Common myeloid progenitor, CD34-positive (primary cell): ENCODE results near the gene EZR.

ENCODE experiments used
- CTCF ChIA-PET: fragments of 350-600 bp; sonication (Branson Sonifier 250); formaldehyde crosslinking; loops from one replicate; lab custom pipeline; 2021; ENCODE audit warnings: antibody characterized with exemption; lab: Charles Lee
- POLR2A ChIA-PET: fragments of 350-600 bp; sonication (Branson Sonifier 250); formaldehyde crosslinking; loops from one replicate; lab custom pipeline; 2021; ENCODE audit warnings: antibody characterized with exemption; lab: Charles Lee
- DNase-seq, 3 donors: peaks; one replicate each; pipeline versions ENCODE4 v3.0.0 to v3.0.0-alpha.2; 2013
- H3K27ac ChIP-seq, 2 experiments: 1 replicate in 1 of 2; 2 replicates in 1 of 2; pipeline ENCODE4 v1.7.0; 2013; ENCODE audit warnings: inconsistent platforms in 2 of 2, low read length in 2 of 2, mild to moderate bottlenecking in 2 of 2, low read depth in 1 of 2, moderate library complexity in 1 of 2; ENCODE audit not compliant: severe bottlenecking in 2 of 2, insufficient read depth in 1 of 2, poor library complexity in 1 of 2
- H3K27me3 ChIP-seq, 5 experiments: replicated peaks in 2 of 5; 1 replicate in 3 of 5; 2 replicates in 2 of 5; pipeline versions ENCODE4 v1.6.1 to v1.7.0; 2013; ENCODE audit warnings: low read length in 4 of 5, mild to moderate bottlenecking in 2 of 5, moderate library complexity in 2 of 5, inconsistent platforms in 1 of 5; ENCODE audit not compliant: insufficient read depth in 5 of 5, control insufficient read depth in 4 of 5
- H3K36me3 ChIP-seq, 4 experiments: 1 replicate in 2 of 4; 2 replicates in 2 of 4; pipeline versions ENCODE4 v1.6.1 to v1.7.0; 2013; ENCODE audit warnings: low read length in 3 of 4, control low read depth in 1 of 4, mild to moderate bottlenecking in 1 of 4; ENCODE audit not compliant: control insufficient read depth in 4 of 4, insufficient read depth in 4 of 4
- H3K4me1 ChIP-seq, 4 experiments: 1 replicate in 3 of 4; 2 replicates in 1 of 4; pipeline versions ENCODE4 v1.6.1 to v1.7.1; 2013; ENCODE audit warnings: low read length in 3 of 4, mild to moderate bottlenecking in 3 of 4, control low read depth in 1 of 4, inconsistent platforms in 1 of 4, moderate library complexity in 1 of 4; ENCODE audit not compliant: control insufficient read depth in 4 of 4, insufficient read depth in 4 of 4; ENCODE audit errors: control extremely low read depth in 1 of 4
- H3K4me3 ChIP-seq, 7 experiments: 1 replicate in 4 of 7; 2 replicates in 3 of 7; pipeline versions ENCODE4 v1.5.1 to v1.7.0; 2013; ENCODE audit warnings: mild to moderate bottlenecking in 7 of 7, low read length in 6 of 7, moderate library complexity in 6 of 7, inconsistent platforms in 2 of 7, low read depth in 2 of 7, control low read depth in 1 of 7; ENCODE audit not compliant: insufficient read depth in 4 of 7, control insufficient read depth in 1 of 7; ENCODE audit errors: extremely low read depth in 1 of 7
- H3K9me3 ChIP-seq, 5 experiments: 1 replicate in 4 of 5; 2 replicates in 1 of 5; pipeline versions ENCODE4 v1.6.1 to v1.7.1; 2013; ENCODE audit warnings: low read length in 4 of 5, mild to moderate bottlenecking in 2 of 5, inconsistent platforms in 1 of 5, low read depth in 1 of 5, moderate library complexity in 1 of 5; ENCODE audit not compliant: control insufficient read depth in 4 of 5, insufficient read depth in 2 of 5; ENCODE audit errors: control extremely low read depth in 1 of 5
- WGBS: methylation state at CpG from one replicate; pipeline ENCODE4 v1.1.5; 2013; ENCODE audit not compliant: insufficient coverage; 5-methylcytosine and 5-hydroxymethylcytosine counted together

EZR gene

DNA sequence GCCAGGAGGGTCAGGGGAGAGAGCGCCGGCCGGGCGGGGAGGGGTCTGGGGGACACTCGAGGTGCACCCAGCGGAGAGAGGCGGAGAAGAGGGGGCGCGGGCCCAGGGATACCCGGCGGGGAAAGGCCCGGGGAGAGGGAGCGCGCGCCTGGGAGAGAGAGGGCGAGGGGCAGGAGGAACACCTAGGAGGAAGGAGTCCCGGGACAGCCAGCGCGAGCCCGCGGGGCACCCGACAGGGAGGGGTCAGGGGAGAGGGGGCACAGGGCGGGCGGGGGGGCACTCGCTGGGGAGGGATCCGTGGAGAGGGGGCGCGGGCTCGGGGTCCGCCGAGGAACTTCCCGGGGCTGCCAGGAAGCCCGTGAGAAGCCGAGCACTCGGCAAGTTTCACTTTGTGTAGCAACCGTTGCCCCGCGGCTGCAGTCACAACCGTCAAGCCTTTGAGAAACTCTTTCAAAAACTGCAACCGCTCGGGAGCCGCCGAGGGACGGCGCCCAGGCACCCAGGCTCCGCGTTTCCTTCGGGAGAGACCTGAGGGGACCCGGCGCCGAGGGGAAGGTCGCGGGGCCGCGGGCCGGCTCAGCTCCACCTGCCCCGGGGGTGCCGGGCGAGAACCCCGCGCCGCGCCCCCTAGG lies 471 bp downstream of the EZR start:
- no peaks in the 10 kb centered on the region for H3K9me3 ChIP-seq
- CTCF ChIA-PET: interaction anchor here (0.7 kb wide), 1 partner anchor 15 kb away, joined by 3 read pairs; no protein-coding TSS in a partner anchor
- no peaks in the 10 kb centered on the region for H3K27me3 ChIP-seq
- DNase-seq: peak; percentile 61 to 88 (median 83)
- POLR2A ChIA-PET: interaction anchor here (1.6 to 1.7 kb wide), 2 partner anchors 19 to 51 kb away, joined by 3 to 8 read pairs; no protein-coding TSS in a partner anchor
- WGBS: under 1% methylated on average over 43 of the region's 63 CpGs
- peaks cover 0 to 9% (median 1%) of the 10 kb centered on the region in 4 experiments for H3K36me3 ChIP-seq
- H3K27ac ChIP-seq: peak overlapping the region; percentile 84 to 88
- H3K4me1 ChIP-seq: peaks cover 15 to 37% (median 28%) of the 10 kb centered on the region in 4 experiments
- peak overlapping the region; percentile 62 to 92 (median 82) for H3K4me3 ChIP-seq

- ChIA-PET CTCF (interaction anchor here (1.0 to 1.1 kb wide), 2 partner anchors 11 to 13 kb away, joined by 3 read pairs; no protein-coding TSS in a partner anchor), POLR2A (interaction anchor here (0.7 to 2.0 kb wide), 3 partner anchors 44 to 51 kb away, joined by 4 to 14 read pairs (median 8); no protein-coding TSS in a partner anchor)
- peak; percentile 77 to 88 (median 81) for DNase-seq
- peak overlapping the region; percentile 62 to 92 (median 82) for H3K4me3 ChIP-seq
- peak overlapping the region; percentile 84 to 88 for H3K27ac ChIP-seq
- WGBS: 2% methylated on average over 25 of the region's 61 CpGs
- H3K27me3 ChIP-seq: no peaks in the 10 kb centered on the region
- peaks cover 0 to 16% (median 5%) of the 10 kb centered on the region in 4 experiments for H3K36me3 ChIP-seq
- peaks cover 15 to 45% (median 35%) of the 10 kb centered on the region in 4 experiments for H3K4me1 ChIP-seq
- no peaks in the 10 kb centered on the region for H3K9me3 ChIP-seq
These were observed 1.2 kb downstream of the EZR start for GRCh38 chr6:158817728-158818580.

- Histone ChIP-seq H3K4me3 (peak overlapping the region in 6 of 7 experiments; percentile 74 to 92 (median 82)), H3K4me1 (peaks cover 15 to 49% (median 35%) of the 10 kb centered on the region in 4 experiments), H3K36me3 (peaks cover 2 to 21% (median 9%) of the 10 kb centered on the region in 4 experiments), H3K9me3 (no peaks in the 10 kb centered on the region), H3K27me3 (no peaks in the 10 kb centered on the region), H3K27ac (peak overlapping the region; percentile 55 to 88)
- DNase-seq: peak in 1 of 3 donors; percentile 62
- WGBS: 68% methylated on average over 11 of the region's 20 CpGs
- CTCF ChIA-PET: interaction anchor here (1.0 to 1.1 kb wide), 2 partner anchors 10 to 14 kb away, joined by 3 read pairs; no protein-coding TSS in a partner anchor
- POLR2A ChIA-PET: interaction anchor here (0.7 to 2.0 kb wide), 2 partner anchors 43 to 52 kb away, joined by 4 to 14 read pairs; no protein-coding TSS in a partner anchor
These were observed 2.1 kb downstream of the EZR start for GRCh38 chr6:158816803-158817727.

DNA sequence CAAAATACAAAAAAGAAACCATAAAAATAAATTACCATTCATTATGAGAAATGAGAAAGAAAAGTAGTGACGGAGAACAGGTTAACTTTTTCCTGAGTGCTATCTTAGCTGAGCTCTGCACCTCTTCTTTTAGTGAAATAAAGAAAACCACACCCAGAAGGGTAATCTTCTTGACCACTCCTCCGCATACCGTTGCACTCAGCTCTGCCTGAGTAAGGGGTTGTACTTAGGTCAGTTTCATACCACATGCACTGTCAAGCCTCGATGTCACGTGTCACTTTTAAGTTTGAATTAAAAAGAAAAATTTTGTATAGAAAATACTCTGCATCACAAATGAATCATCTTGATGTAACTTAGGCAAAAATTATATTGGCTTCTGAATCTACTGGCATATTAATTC lies 2.8 kb downstream of the EZR start:
- Histone ChIP-seq H3K27me3 (no peaks in the 10 kb centered on the region), H3K9me3 (no peaks in the 10 kb centered on the region), H3K36me3 (peaks cover 2 to 21% (median 10%) of the 10 kb centered on the region in 4 experiments), H3K4me1 (peaks cover 15 to 49% (median 35%) of the 10 kb centered on the region in 4 experiments), H3K27ac (no peak overlapping the region), H3K4me3 (peak overlapping the region in 1 of 7 experiments; percentile 74)
- DNase-seq: no peak
- ChIA-PET POLR2A (interaction anchor here (2.0 kb wide), 1 partner anchor 53 kb away, joined by 14 read pairs; no protein-coding TSS in a partner anchor), CTCF (no interaction called here)
- no CpG with 5 or more reads among the region's 5 CpGs for WGBS

DNA sequence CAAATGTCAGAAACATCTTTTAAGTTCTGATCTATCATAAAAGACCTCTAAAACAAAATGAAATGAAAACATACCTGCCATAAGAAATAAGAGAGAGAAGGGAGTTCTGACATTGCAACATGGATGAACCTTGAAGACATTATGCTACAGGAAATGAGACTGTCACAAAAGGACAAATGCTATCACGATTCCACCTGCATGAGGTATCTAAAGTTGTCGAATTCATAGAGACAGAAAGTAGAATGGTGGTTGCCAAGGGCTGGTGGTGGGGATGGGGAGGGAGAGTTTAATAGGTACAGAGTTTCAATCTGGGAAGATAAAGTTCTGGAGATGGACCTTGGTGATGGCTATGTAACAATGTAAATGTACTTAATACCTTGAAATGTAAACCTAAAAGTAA lies 3.3 kb downstream of the EZR start:
- no peaks in the 10 kb centered on the region for H3K9me3 ChIP-seq
- H3K36me3 ChIP-seq: peaks cover 2 to 21% (median 10%) of the 10 kb centered on the region in 4 experiments
- peaks cover 15 to 49% (median 35%) of the 10 kb centered on the region in 4 experiments for H3K4me1 ChIP-seq
- no peak overlapping the region for H3K4me3 ChIP-seq
- H3K27me3 ChIP-seq: no peaks in the 10 kb centered on the region
- POLR2A ChIA-PET: interaction anchor here (2.0 kb wide), 1 partner anchor 53 kb away, joined by 14 read pairs; no protein-coding TSS in a partner anchor
- CTCF ChIA-PET: no interaction called here
- DNase-seq: no peak
- WGBS: 96% methylated on average over 2 of the region's 2 CpGs
- H3K27ac ChIP-seq: no peak overlapping the region

GRCh38 chr6:158815379-158815724 lies 3.8 kb downstream of the EZR start:
- Histone ChIP-seq H3K27me3 (no peaks in the 10 kb centered on the region), H3K27ac (no peak overlapping the region), H3K4me3 (no peak overlapping the region), H3K9me3 (no peaks in the 10 kb centered on the region), H3K36me3 (peaks cover 2 to 21% (median 10%) of the 10 kb centered on the region in 4 experiments), H3K4me1 (peaks cover 15 to 49% (median 35%) of the 10 kb centered on the region in 4 experiments)
- ChIA-PET CTCF (interaction anchor here (4.1 kb wide), 1 partner anchor 15 kb away, joined by 19 read pairs; no protein-coding TSS in a partner anchor), POLR2A (no interaction called here)
- 82% methylated on average over 2 of the region's 2 CpGs for WGBS
- no peak for DNase-seq
